HepG2 (cell line): ENCODE measurements around the gene HINT2. TPM values are rescaled to one million over a fixed set of nuclear protein-coding genes. Genes with fewer than 3 reads are reported as not detected.

ENCODE experiments used
- FOXM1 ChIP-seq: sonication (generic); formaldehyde crosslinking; IDR thresholded peaks from 2 replicates; pipeline ENCODE4 v1.5.0; 2020; ENCODE audit warnings: missing genetic modification reagents
- KLF9 ChIP-seq: IDR thresholded peaks from 2 replicates; pipeline ENCODE4 v1.6.1; 2016; ENCODE audit warnings: low read depth
- NCOA2 ChIP-seq: sonication (generic); formaldehyde crosslinking; IDR thresholded peaks from 2 replicates; pipeline ENCODE4 v1.8.0; 2022; ENCODE audit warnings: inconsistent platforms
- PRDM10 ChIP-seq: sonication (generic); formaldehyde crosslinking; IDR thresholded peaks from 2 replicates; pipeline ENCODE4 v1.4.0; 2020; ENCODE audit warnings: low read depth, missing genetic modification reagents
- RFX1 ChIP-seq: fragments of 450-650 bp; IDR thresholded peaks from 2 replicates; pipeline ENCODE4 v1.6.1; 2017
- TFAP4 ChIP-seq: sonication (generic); IDR thresholded peaks from 2 replicates; pipeline ENCODE4 v1.6.1; 2016; ENCODE audit warnings: low read depth, borderline replicate concordance
- TMF1 ChIP-seq: sonication (generic); formaldehyde crosslinking; IDR thresholded peaks from 2 replicates; pipeline ENCODE4 v1.8.1; 2022; ENCODE audit warnings: low read depth, missing genetic modification reagents
- YEATS4 ChIP-seq: sonication (generic); formaldehyde crosslinking; IDR thresholded peaks from 2 replicates; pipeline ENCODE4 v1.4.0; 2020; ENCODE audit warnings: missing genetic modification reagents, borderline replicate concordance
- ZC3H13 ChIP-seq: sonication (generic); formaldehyde crosslinking; IDR thresholded peaks from 2 replicates; pipeline ENCODE4 v1.8.1; 2023; ENCODE audit warnings: mild to moderate bottlenecking, missing genetic modification reagents, moderate library complexity
- ZMAT3 ChIP-seq: sonication (generic); formaldehyde crosslinking; conservative IDR thresholded peaks from 2 replicates; pipeline ENCODE4 v1.7.0; 2021; ENCODE audit warnings: missing genetic modification reagents
- ZMYM4 ChIP-seq: sonication (generic); formaldehyde crosslinking; IDR thresholded peaks from 2 replicates; pipeline ENCODE4 v1.8.1; 2023; ENCODE audit warnings: mild to moderate bottlenecking, missing genetic modification reagents
- ZNF138 ChIP-seq: sonication (generic); formaldehyde crosslinking; IDR thresholded peaks from 2 replicates; pipeline ENCODE4 v1.5.0; 2020; ENCODE audit warnings: mild to moderate bottlenecking, low read depth, missing genetic modification reagents
- ZNF563 ChIP-seq: sonication (generic); formaldehyde crosslinking; IDR thresholded peaks from 2 replicates; pipeline ENCODE4 v1.8.0; 2022; ENCODE audit warnings: mild to moderate bottlenecking, moderate library complexity, missing genetic modification reagents
- ZNF564 ChIP-seq: sonication (generic); formaldehyde crosslinking; IDR thresholded peaks from 2 replicates; pipeline ENCODE4 v1.8.1; 2023; ENCODE audit warnings: mild to moderate bottlenecking, missing genetic modification reagents
- ZNF577 ChIP-seq: sonication (generic); formaldehyde crosslinking; IDR thresholded peaks from 2 replicates; pipeline ENCODE4 v1.4.0; 2020; ENCODE audit warnings: mild to moderate bottlenecking, low read depth, missing genetic modification reagents, borderline replicate concordance
- ZNF616 ChIP-seq: sonication (generic); formaldehyde crosslinking; IDR thresholded peaks from 2 replicates; pipeline ENCODE4 v1.5.0; 2020; ENCODE audit warnings: low read depth, mild to moderate bottlenecking, missing genetic modification reagents
- ZNF713 ChIP-seq: sonication (generic); formaldehyde crosslinking; IDR thresholded peaks from 2 replicates; pipeline ENCODE4 v1.4.0; 2020; ENCODE audit warnings: mild to moderate bottlenecking, missing genetic modification reagents
- ZSCAN21 ChIP-seq: sonication (generic); formaldehyde crosslinking; IDR thresholded peaks from 2 replicates; pipeline ENCODE4 v1.8.0; 2022; ENCODE audit warnings: mild to moderate bottlenecking, missing genetic modification reagents, moderate library complexity, borderline replicate concordance
- polyA plus RNA-seq, 8 experiments: library from polyadenylated mRNA; depleted of rRNA in 3 of 8; stranded (reverse) in 7 of 8; unstranded in 1 of 8; fragments of >200 nt; fragmentation: Illumina TruSeq in 4 of 8; extraction: Trizol in 4 of 8; gene quantifications; 2 replicates each; pipeline versions ENCODE4 v1.2.1 to v1.2.3, GENCODE V29; 2011 to 2016; ENCODE audit warnings: low read depth in 4 of 8, missing spikeins in 1 of 8, mixed read lengths in 1 of 8; ENCODE audit not compliant: insufficient read depth in 1 of 8
- total RNA-seq, 5 experiments: library from RNA; depleted of rRNA; stranded (reverse); fragments of >200 nt; fragmentation: Illumina TruSeq; extraction: Trizol; gene quantifications; 2 replicates each; pipeline ENCODE4 v1.2.3, GENCODE V29; 2016; ENCODE audit warnings: low read depth in 1 of 5
- TF ChIP-seq, protein P1 (sequence below): sonication (generic); formaldehyde crosslinking; IDR thresholded peaks from 2 replicates; pipeline ENCODE4 v1.5.1; 2020; ENCODE audit warnings: missing genetic modification reagents, mild to moderate bottlenecking, borderline replicate concordance
- TF ChIP-seq, protein P2 (sequence below): IDR thresholded peaks from 2 replicates; pipeline ENCODE4 v1.6.1; 2018; ENCODE audit warnings: missing genetic modification reagents
- TF ChIP-seq, protein P3 (sequence below): IDR thresholded peaks from 2 replicates; pipeline ENCODE4 v1.6.1; 2016; ENCODE audit warnings: low read depth, control low read depth

HINT2 gene
- total and polyA plus RNA-seq, 2 of the 13 experiments (the other 11 are each of a cell fraction or from before 2014, with no cell fraction given): 37.9 to 56.2 TPM

DNA sequence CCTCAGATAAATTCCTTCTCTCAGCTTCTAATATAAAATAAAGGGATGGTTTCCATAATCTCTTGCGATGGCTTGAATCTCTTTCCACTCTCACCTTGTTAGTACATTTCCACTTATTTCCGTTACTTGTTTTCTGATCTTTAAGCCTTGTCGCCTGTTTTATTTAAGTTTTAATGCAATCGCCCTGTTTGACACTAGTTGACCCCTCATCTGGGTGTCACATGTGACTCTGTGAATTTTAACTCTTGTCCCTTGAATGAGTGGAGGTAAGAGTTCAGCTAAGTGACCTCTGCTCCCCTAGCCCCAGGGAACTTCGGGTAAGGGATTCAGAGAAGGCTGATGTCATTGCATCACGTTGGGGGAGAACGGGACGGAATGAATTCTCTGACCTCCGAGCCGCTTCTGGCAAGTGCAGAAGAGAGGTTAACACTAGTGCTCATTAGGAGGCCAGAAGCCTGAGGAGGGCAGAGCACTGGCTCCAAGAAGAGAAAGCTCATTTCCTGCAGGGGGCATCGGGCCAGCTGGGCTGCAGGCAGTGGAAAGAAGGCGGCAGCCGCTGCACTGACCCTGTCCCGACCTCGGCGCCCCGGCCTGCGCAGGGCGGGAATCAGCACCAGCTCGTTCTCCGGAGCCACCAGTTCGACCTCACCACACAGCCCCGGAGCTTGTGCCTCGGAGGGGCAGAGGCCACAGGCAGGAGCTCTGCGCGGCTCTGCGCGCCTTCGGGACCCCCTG lies 569 bp downstream of the HINT2 start (continued):
- TF ChIP-seq ZSCAN21 (CRISPR knock-in tag): no peak
- TF ChIP-seq YEATS4 (CRISPR knock-in tag): no peak
- no peak; the same call in none of the 2 replicates for TF ChIP-seq NCOA2 (CRISPR knock-in tag)
- no peak for TF ChIP-seq FOXM1
- TF ChIP-seq KLF9 (CRISPR knock-in tag): no peak
- no peak for TF ChIP-seq ZNF616 (CRISPR knock-in tag)
- TF ChIP-seq ZNF577 (CRISPR knock-in tag): no peak
- TF ChIP-seq, protein P1, sequence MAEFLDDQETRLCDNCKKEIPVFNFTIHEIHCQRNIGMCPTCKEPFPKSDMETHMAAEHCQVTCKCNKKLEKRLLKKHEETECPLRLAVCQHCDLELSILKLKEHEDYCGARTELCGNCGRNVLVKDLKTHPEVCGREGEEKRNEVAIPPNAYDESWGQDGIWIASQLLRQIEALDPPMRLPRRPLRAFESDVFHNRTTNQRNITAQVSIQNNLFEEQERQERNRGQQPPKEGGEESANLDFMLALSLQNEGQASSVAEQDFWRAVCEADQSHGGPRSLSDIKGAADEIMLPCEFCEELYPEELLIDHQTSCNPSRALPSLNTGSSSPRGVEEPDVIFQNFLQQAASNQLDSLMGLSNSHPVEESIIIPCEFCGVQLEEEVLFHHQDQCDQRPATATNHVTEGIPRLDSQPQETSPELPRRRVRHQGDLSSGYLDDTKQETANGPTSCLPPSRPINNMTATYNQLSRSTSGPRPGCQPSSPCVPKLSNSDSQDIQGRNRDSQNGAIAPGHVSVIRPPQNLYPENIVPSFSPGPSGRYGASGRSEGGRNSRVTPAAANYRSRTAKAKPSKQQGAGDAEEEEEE (CRISPR knock-in tag): no peak
- TF ChIP-seq ZMYM4 (CRISPR knock-in tag): no peak
- no peak for TF ChIP-seq ZMAT3 (CRISPR knock-in tag)
- no peak; the same call in 1 of the 2 replicates for TF ChIP-seq TFAP4
- TF ChIP-seq ZNF713: no peak
- no peak for TF ChIP-seq PRDM10 (CRISPR knock-in tag)
- no peak for TF ChIP-seq RFX1
- TF ChIP-seq ZNF564 (CRISPR knock-in tag): 0 out of 2 replicates have a peak, but pooled peaks have one; percentile 34
- TF ChIP-seq, protein P2, sequence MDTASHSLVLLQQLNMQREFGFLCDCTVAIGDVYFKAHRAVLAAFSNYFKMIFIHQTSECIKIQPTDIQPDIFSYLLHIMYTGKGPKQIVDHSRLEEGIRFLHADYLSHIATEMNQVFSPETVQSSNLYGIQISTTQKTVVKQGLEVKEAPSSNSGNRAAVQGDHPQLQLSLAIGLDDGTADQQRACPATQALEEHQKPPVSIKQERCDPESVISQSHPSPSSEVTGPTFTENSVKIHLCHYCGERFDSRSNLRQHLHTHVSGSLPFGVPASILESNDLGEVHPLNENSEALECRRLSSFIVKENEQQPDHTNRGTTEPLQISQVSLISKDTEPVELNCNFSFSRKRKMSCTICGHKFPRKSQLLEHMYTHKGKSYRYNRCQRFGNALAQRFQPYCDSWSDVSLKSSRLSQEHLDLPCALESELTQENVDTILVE (CRISPR knock-in tag): peak; percentile 67; the same call in 1 of the 2 replicates
- TF ChIP-seq ZNF563: no peak; the same call in 1 of the 2 replicates
- TF ChIP-seq, protein P3, sequence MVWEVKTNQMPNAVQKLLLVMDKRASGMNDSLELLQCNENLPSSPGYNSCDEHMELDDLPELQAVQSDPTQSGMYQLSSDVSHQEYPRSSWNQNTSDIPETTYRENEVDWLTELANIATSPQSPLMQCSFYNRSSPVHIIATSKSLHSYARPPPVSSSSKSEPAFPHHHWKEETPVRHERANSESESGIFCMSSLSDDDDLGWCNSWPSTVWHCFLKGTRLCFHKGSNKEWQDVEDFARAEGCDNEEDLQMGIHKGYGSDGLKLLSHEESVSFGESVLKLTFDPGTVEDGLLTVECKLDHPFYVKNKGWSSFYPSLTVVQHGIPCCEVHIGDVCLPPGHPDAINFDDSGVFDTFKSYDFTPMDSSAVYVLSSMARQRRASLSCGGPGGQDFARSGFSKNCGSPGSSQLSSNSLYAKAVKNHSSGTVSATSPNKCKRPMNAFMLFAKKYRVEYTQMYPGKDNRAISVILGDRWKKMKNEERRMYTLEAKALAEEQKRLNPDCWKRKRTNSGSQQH (CRISPR knock-in tag): no peak; the same call in 1 of the 2 replicates
- no peak for TF ChIP-seq ZC3H13
- no peak for TF ChIP-seq ZNF138
- TF ChIP-seq TMF1: no peak
